GM21723 (cell line): ENCODE data around the gene KLHL33.
"Not testable (repeated sequence)": the region's sequence is repeated elsewhere in the genome, so short reads cannot be mapped to it uniquely, and the experiment has no call there.

Source experiments
- ATAC-seq: cut with Tn5 transposase; IDR thresholded peaks from one replicate; pipeline ENCODE4 v1.9.1; 2021; ENCODE audit warnings: mild to moderate bottlenecking, moderate library complexity; ENCODE audit not compliant: unreplicated experiment

KLHL33 gene

GRCh38 chr14:20452831-20453230 is 16.9 kb upstream of the KLHL33 start:
- ATAC-seq: not testable (repeated sequence)

GRCh38 chr14:20446889-20447288 is 10.9 kb upstream of the KLHL33 start:
- ATAC-seq: no peak

- not testable (repeated sequence) for ATAC-seq
These were observed 7.7 kb upstream of the KLHL33 start for GRCh38 chr14:20443650-20444049.

- no peak for ATAC-seq
These were observed 5.5 kb upstream of the KLHL33 start for GRCh38 chr14:20441461-20441860.

- ATAC-seq: peak; percentile 89
These were observed 4.9 kb upstream of the KLHL33 start for GRCh38 chr14:20440882-20441281.

GRCh38 chr14:20440465-20440864 is 4.5 kb upstream of the KLHL33 start:
- no peak for ATAC-seq

- ATAC-seq: no peak
These were observed 2.7 kb upstream of the KLHL33 start for GRCh38 chr14:20438664-20439063.

- ATAC-seq: no peak
These were observed 393 bp upstream of the KLHL33 start for GRCh38 chr14:20436363-20436755.

- ATAC-seq: no peak
These were observed 1.0 kb downstream of the KLHL33 start for GRCh38 chr14:20434701-20435581.

- ATAC-seq: no peak
These were observed 5.9 kb downstream of the KLHL33 start for GRCh38 chr14:20429801-20430669.

GRCh38 chr14:20428802-20429201 is 7.2 kb downstream of the KLHL33 start:
- no peak for ATAC-seq

- ATAC-seq: peak; percentile 44
These were observed 8.0 kb downstream of the KLHL33 start for GRCh38 chr14:20428010-20428365.

- peak; percentile 82 for ATAC-seq
These were observed 8.5 kb downstream of the KLHL33 start for GRCh38 chr14:20427231-20428009.

- no peak for ATAC-seq
These were observed 11.1 kb downstream of the KLHL33 start for GRCh38 chr14:20424851-20425250.

- no peak for ATAC-seq
These were observed 13.1 kb downstream of the KLHL33 start for GRCh38 chr14:20422886-20423285.

GRCh38 chr14:20421267-20421666 is 14.7 kb downstream of the KLHL33 start:
- ATAC-seq: no peak

- ATAC-seq: no peak
These were observed 16.5 kb downstream of the KLHL33 start for GRCh38 chr14:20419419-20419818.

- ATAC-seq: no peak
These were observed 17.5 kb downstream of the KLHL33 start for GRCh38 chr14:20418501-20418909.

GRCh38 chr14:20417250-20418186 is 18.4 kb downstream of the KLHL33 start:
- no peak for ATAC-seq

- no peak for ATAC-seq
These were observed 19.7 kb downstream of the KLHL33 start for GRCh38 chr14:20416223-20416622.
